ENCODE measurements around the gene SIPA1. TPM values are rescaled to one million over a fixed set of nuclear protein-coding genes. Genes with fewer than 3 reads are reported as not detected.

Gene SIPA1
- total RNA-seq, 2 experiments from 2014 or later = 141 to 143 TPM

GRCh38 chr11:65599216-65599954 is 38.5 kb upstream of the SIPA1 start:
- ChIA-PET POLR2A (no interaction called here), CTCF (interaction anchor here (2.2 kb wide), 1 partner anchor 58 kb away, joined by 8 read pairs; no protein-coding TSS in a partner anchor)

GRCh38 chr11:65599955-65600246 is 38.0 kb upstream of the SIPA1 start:
- POLR2A ChIA-PET = no interaction called here
- CTCF ChIA-PET = interaction anchor here (2.2 kb wide), 1 partner anchor 59 kb away, joined by 8 read pairs; no protein-coding TSS in a partner anchor

DNA sequence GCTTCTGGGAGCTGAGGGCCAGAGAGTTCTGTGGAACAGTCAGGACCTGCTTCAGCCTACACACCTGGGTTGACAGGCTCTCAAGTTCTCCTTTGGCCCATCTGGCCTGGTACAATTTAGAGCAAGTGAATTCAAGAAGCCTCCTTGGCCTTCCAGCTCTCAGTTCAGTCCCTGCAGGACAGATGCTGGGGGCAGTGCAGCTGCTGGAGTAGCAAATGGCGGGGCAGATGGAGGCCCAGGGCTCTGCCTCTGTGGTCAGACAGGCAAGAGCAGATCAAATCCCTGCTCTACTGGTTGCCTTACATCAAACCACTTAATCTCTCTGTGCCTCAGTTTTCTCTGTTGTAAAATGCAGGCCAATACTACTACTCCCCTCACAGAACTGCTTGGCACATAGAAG is 33.6 kb upstream of the SIPA1 start:
- POLR2A ChIA-PET = interaction anchor here (0.6 to 1.5 kb wide), 2 partner anchors 9 to 12 kb away, joined by 3 to 6 read pairs; partner anchors contain the start of gene KCNK7
- CTCF ChIA-PET = interaction anchor here (1.3 kb wide), 1 partner anchor 11 kb away, joined by 7 read pairs; no protein-coding TSS in a partner anchor

- ChIA-PET POLR2A (no interaction called here), CTCF (interaction anchor here (0.6 to 1.0 kb wide), 3 partner anchors 30 to 83 kb away, joined by 3 read pairs; no protein-coding TSS in a partner anchor)
Observed at GRCh38 chr11:65606876-65607613, 30.9 kb upstream of the SIPA1 start.

DNA sequence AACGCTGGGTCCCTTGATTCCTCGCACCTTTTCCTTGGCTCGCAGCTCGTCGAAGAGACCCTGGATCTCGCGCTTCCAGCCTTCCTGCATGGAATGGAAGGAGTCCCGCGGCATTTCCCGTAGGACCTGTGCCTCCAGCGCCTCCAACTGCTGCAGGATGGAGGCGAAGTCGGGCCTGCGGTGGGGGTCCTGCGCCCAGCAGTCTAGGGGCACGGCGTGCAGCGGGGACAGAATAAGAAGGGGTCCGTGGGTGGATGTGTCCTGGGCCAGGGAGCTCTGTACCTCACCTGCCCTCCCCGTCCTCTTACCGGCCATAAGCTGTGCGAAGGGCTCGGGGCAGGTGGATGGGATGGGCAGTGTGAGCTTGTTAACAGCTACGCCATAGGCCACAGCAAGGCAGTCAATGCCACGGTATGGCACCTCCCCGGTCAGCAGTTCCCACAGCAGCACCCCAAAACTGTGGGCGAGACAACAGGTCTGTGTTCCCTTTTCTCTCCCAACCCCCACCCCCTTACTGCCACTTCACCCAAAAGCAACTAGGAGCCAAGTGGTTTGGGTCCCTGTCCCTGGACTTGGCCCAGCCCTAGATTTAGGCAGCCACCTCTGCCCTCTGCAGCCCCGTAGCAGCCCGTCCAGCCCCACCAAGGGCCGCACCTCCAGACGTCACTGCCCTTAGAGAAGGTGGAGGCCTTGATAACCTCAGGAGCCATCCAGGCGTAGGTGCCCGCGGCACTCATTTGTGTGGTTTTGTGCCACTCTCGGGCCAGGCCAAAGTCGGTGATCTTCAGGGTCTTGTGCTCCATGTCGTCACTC is 30.1 kb upstream of the SIPA1 start:
- ChIA-PET CTCF (interaction anchor here (1.0 kb wide), 1 partner anchor 82 kb away, joined by 3 read pairs; no protein-coding TSS in a partner anchor), POLR2A (no interaction called here)

DNA sequence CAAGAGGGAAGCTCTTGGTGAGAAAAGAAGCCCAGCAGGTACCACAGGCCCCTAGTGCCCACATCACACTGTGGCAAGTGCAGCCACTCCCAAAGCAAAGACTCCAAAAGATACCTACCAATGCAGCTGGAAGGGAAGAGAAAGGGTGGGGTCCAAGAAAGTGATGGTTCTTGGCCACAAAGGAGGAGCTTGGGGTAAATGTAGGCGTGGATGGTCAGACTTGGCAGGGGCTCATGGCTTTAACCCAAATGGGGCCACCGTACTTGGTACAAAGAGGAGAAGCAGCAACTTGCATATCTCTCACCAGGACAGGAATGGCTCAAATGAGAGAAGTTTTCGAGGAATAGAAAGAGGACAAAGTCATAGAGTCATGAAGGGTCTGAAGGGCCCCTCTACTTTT is 28.7 kb upstream of the SIPA1 start:
- CTCF ChIA-PET = interaction anchor here (1.1 to 1.9 kb wide), 2 partner anchors 16 to 21 kb away, joined by 4 to 7 read pairs; no protein-coding TSS in a partner anchor
- POLR2A ChIA-PET = no interaction called here

GRCh38 chr11:65609665-65610064 is 28.2 kb upstream of the SIPA1 start:
- ChIA-PET POLR2A (no interaction called here), CTCF (interaction anchor here (0.6 to 1.9 kb wide), 3 partner anchors 16 to 276 kb away, joined by 3 to 7 read pairs (median 4); no protein-coding TSS in a partner anchor)

- CTCF ChIA-PET = interaction anchor here (0.6 to 1.5 kb wide), 2 partner anchors 21 to 275 kb away, joined by 3 to 4 read pairs; no protein-coding TSS in a partner anchor
- POLR2A ChIA-PET = no interaction called here
Observed at GRCh38 chr11:65610404-65610803, 27.5 kb upstream of the SIPA1 start.

GRCh38 chr11:65611028-65611757 is 26.7 kb upstream of the SIPA1 start:
- CTCF ChIA-PET = interaction anchor here (1.5 kb wide), 1 partner anchor 22 kb away, joined by 4 read pairs; no protein-coding TSS in a partner anchor

DNA sequence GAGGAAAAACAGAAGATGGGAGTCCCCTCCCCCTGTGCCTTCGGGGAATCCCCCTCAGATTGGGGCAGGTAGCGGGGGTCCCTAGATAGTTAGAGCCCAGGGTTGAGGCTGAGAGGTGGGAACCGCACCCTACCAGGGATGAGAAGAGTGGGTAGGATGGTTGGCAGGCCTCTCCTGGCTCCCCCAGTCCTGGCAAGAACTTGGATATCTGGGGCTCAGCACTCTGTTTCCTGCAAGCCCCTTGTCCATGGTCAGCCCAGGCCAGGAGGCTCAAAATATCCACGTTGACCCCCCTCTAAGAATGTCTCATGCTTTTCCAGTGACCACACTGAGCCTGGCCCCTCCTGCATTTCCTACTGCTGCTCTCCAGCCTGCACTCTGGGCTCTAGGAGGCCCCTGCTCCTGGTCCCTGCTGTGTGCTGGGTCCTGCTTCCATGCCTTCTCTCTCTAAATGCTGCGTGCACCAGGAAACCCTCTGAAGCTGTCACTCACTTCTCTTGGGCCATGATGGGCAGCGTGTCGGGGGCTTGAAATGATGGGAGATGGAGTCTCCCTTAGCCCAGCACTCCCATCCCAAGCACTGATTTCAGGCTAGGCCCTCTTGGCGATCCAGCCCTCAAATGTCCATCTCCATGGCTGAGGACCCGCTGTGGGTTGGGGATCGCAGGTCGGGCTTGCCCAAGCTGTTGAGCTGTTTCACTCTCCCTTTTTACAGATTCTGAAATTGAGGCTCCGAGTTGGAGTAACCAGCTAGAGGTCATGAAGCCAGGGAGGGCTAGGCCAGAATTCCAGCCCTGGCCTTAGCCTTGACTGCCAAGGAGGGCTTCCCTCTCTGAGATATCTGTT is 25.9 kb upstream of the SIPA1 start:
- POLR2A ChIA-PET = interaction anchor here (0.5 to 1.1 kb wide), 2 partner anchors 42 to 189 kb away, joined by 3 read pairs; partner anchors contain the start of genes NEAT1 and ZNRD2
- CTCF ChIA-PET = interaction anchor here (0.8 to 1.7 kb wide), 3 partner anchors 22 to 41 kb away, joined by 3 to 9 read pairs (median 3); partner anchors contain the start of gene ZNRD2

More at GRCh38 chr11:65611028-65611757, 26.7 kb upstream of the SIPA1 start:
- POLR2A ChIA-PET = no interaction called here

DNA sequence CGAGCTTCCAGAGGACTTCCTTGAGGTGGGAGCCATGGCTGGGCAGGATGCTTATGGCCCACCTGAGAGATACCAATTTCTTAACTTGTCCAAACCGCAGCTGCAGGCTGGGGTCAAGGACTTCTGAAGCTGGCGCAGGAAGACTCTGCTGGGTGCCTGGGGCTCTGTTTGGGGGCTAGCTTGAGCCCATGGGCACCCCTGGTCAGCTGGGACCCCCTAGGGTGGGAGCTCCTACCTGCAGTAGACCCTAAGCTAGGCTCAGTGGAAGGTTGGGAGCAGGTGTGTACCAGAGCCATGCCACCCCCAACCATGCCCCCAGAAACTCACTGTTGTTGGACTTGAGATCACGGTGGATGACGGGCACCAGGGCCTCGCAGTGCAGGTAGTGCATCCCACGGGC is 25.2 kb upstream of the SIPA1 start:
- ChIA-PET POLR2A (interaction anchor here (0.5 to 1.4 kb wide), 5 partner anchors 25 to 190 kb away, joined by 3 read pairs; partner anchors contain the start of genes NEAT1 and ZNRD2), CTCF (interaction anchor here (0.8 to 3.3 kb wide), 9 partner anchors 19 to 247 kb away, joined by 3 to 14 read pairs (median 3); partner anchors contain the start of genes EHBP1L1, MUS81, SIPA1 and ZNRD2)

DNA sequence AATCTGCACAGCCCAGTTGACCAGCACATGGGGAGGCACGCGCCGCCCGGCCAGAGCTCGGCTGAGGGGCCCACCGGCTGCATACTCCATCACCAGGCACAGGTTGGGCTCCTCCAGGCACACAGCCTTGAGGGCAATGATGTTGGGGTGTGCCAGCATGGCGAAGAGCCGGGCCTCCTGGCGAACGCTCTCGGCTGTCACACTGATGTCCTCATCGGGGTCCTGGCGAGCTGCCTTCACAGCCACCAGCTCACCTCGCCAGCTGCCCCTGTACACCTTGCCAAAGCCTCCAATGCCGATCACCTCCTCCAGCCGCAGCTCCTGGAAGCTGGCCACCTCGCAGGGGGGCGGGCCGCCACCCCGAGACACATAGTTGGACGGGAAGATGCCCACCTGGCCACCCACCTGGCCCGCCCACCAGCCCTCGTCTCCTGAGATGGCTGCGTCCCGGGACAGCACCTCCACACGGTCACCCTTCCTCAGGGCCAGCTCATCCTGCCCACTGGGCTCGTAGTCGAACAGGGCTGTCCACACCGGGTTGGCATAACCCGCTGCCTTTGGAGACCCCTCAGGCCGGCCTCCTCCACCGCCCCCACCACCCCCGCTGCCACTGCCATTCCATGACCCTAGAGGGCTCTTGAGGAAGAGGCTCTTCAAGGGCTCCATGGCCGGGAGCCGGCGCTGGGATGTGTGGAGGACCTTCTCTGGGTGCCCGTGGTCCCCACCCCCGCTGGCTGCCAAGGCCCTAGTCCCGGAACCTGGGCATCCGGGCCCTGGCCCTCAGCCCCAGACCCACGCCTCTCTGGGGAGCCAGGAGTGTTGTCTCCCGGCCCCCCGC is 24.6 kb upstream of the SIPA1 start:
- CTCF ChIA-PET = interaction anchor here (0.8 to 3.3 kb wide), 10 partner anchors 19 to 247 kb away, joined by 3 to 14 read pairs (median 4); partner anchors contain the start of genes EHBP1L1, MUS81, SIPA1 and ZNRD2
- POLR2A ChIA-PET = interaction anchor here (0.8 to 1.4 kb wide), 5 partner anchors 23 to 43 kb away, joined by 3 to 5 read pairs (median 3); partner anchors contain the start of gene ZNRD2

DNA sequence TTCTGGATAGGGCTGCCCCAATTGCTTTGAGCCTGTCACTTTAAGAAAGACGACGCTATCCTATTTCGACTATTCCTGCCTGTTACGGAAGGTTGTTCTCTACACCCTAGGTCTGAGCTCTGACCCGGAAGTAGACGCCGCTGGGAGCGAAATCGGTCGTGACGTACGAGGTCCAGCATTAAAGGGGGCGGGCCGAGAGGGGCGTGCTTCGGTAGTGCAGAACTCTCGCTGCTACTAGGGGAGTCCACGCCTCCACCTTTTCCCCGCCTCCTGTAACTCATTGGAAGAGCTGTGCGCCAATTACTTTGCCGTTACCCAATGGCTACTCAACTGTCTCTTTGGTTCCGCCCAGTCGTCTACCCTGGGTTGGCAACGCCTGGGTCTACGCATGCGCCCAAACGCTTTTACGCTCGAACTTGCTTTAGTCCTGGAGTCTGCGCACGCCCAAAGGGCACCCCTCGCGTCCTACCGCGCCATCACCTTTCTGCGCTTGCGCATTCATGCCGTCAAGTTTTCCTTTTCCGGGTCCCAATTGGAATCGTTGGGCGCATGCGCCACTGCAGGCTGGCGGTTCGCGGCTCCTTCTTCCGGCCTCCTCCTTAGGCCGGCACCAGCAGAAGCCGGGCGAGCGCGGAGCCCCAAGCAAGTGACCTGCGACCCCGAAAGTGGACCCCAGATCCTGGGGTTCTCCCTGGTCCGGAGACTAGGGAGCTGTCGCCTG is 22.5 kb upstream of the SIPA1 start, which contains the start of gene PCNX3:
Gene PCNX3, plus strand, starts transcription at position 548 of the 721 bp plus-strand sequence. CDS start 536 bp downstream, outside the sequence.
- POLR2A ChIA-PET = interaction anchor here (0.5 to 1.7 kb wide), 16 partner anchors 23 to 1350 kb away, joined by 3 to 13 read pairs (median 3); partner anchors contain the start of genes CCDC85B, EHBP1L1, MALAT1 and NEAT1
- CTCF ChIA-PET = interaction anchor here (0.8 to 3.3 kb wide), 14 partner anchors 10 to 164 kb away, joined by 3 to 14 read pairs (median 4); partner anchors contain the start of genes EHBP1L1, FAM89B, SIPA1 and ZNRD2

DNA sequence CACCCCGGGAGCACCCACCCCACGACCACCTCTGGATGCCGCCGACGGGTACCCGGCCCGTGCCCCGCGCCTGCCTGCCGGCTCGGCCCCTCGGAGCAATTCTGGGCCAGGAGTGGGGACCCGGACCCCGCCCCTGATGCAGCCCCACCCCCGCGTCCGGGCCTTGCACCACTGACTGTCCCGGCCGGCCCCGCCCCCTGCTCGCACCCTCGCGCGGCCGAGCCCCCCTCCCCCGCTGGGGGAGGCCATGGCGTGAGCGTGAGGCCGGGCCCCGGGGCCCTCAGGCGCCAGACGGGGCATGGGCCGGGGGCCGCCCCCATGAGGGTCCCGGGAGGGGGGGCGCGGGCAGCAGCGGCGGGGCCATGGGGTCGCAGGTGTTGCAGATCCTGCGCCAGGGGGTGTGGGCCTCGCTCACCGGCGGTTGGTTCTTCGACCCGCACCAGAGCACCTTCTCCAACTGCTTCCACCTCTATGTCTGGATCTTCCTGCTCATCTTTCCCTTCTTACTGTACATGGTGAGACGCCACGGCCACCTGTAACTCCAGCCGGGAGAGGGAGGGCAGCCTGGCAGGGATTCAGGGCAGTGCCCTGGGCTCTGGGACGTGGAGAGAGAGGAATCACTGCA is 21.8 kb upstream of the SIPA1 start:
- CTCF ChIA-PET = interaction anchor here (0.8 to 3.3 kb wide), 12 partner anchors 10 to 163 kb away, joined by 3 to 14 read pairs (median 4); partner anchors contain the start of genes EHBP1L1 and ZNRD2
- POLR2A ChIA-PET = interaction anchor here (0.8 to 1.7 kb wide), 8 partner anchors 22 to 245 kb away, joined by 3 to 13 read pairs (median 3); partner anchors contain the start of genes EHBP1L1, NEAT1 and SIPA1
